ENCODE measurements around the gene XCR1.
A peak's percentile ranks its signal among the peaks of the same experiment; 100 is the strongest.
"Not testable (repeated sequence)": the region's sequence is repeated elsewhere in the genome, so short reads cannot be mapped to it uniquely, and the experiment has no call there.

The XCR1 gene, protein sequence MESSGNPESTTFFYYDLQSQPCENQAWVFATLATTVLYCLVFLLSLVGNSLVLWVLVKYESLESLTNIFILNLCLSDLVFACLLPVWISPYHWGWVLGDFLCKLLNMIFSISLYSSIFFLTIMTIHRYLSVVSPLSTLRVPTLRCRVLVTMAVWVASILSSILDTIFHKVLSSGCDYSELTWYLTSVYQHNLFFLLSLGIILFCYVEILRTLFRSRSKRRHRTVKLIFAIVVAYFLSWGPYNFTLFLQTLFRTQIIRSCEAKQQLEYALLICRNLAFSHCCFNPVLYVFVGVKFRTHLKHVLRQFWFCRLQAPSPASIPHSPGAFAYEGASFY

GRCh38 chr3:46027021-46027705 is at the start of gene XCR1:
XCR1 (minus strand) TSS chr3:46027483; CDS start chr3:46021947, 5,536 bp downstream.
- no peak for DNase-seq

GRCh38 chr3:46076606-46077005 is 49.3 kb upstream of the XCR1 start:
- DNase-seq, result no peak

- no peak for DNase-seq
Observed at GRCh38 chr3:46075816-46076215, 48.5 kb upstream of the XCR1 start.

GRCh38 chr3:46071222-46071858 is 44.1 kb upstream of the XCR1 start:
- DNase-seq, result no peak

DNA sequence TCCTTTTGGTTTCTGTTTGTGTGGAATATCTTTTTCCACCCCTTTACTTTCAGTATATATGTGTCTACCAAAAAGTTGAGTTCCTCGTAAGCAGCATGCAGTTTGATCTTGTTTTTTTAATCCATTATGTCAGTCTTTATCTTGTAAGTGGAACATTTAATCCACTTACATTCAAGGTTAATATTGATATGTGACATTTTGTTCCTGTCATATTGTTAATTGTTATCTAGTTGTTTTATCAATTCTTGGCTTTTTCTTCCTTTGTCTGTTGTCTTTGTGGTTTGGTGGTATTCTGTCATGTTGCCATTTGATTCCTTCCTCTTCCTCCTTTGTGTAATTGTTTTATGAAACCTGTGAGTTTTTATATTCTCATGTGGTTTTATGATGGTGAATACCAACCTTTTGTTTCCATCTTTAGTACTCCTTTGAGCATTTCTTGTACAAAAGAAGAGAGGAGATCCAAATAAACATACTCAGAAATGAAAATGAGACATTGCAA is 43.4 kb upstream of the XCR1 start:
- DNase-seq, result no peak

DNA sequence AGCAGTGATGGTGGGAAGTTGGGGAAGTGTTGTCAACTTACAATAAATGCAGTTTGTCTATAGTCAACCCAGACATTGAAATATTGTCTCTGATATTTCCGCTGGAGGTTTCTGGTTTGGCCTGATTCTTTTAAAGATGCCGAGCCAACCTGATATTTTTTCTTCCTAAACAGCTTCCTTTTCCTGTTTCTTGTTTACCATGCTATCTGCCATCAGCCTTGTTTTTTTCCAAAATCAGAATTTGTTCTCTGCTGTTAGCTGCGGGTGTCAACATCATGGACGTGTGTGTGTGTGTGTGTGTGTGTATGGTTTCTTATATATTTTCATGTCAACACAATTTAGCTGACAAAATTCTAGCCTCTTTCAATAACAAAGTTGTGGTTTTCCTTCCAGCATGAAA is 41.2 kb upstream of the XCR1 start:
- peak; percentile 15 for DNase-seq

DNA sequence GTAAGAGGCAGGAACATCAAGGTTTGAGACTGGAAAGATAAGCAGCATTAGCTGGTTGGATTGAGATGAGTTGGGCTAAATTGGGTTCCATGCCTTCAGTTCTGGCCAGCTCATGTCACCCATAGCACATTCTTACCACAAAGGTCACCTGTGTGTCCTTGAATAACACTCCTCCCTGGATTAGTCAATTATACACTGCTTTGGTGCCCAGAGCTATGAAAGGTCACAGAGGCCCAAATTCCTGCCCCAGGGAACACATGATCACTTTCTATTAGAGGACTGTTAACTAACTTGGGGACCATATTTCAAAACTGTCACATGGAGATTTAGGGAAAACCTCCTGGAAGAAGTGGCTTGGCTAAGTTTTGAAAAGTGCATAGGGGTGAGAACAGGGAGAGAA is 40.1 kb upstream of the XCR1 start:
- no peak for DNase-seq

- no peak for DNase-seq
Observed at GRCh38 chr3:46065750-46066256, 38.5 kb upstream of the XCR1 start.

GRCh38 chr3:46065294-46065705 is 38.0 kb upstream of the XCR1 start:
- peak; percentile 79 for DNase-seq

DNA sequence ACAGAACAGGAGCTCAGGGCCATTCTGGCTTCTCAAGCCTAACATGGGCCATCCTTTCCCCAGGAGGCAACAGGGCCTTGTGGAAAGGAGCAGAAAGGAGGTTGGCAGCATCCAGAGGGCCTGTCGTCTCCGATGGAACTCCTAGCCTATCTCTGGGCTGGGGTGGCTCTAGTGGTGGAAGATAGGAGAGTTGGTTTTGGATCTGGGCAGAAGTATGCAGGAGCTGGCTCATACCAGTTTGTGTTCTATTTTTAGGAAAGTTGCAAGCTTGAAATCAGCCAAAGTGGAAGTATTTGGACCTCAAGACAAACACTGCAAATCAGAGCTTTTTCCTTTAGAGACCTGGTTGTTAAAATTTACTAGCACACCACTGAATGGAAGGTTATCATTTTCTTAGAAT is 35.4 kb upstream of the XCR1 start:
- DNase-seq, result no peak

- DNase-seq, result no peak
Observed at GRCh38 chr3:46061887-46062286, 34.6 kb upstream of the XCR1 start.

DNA sequence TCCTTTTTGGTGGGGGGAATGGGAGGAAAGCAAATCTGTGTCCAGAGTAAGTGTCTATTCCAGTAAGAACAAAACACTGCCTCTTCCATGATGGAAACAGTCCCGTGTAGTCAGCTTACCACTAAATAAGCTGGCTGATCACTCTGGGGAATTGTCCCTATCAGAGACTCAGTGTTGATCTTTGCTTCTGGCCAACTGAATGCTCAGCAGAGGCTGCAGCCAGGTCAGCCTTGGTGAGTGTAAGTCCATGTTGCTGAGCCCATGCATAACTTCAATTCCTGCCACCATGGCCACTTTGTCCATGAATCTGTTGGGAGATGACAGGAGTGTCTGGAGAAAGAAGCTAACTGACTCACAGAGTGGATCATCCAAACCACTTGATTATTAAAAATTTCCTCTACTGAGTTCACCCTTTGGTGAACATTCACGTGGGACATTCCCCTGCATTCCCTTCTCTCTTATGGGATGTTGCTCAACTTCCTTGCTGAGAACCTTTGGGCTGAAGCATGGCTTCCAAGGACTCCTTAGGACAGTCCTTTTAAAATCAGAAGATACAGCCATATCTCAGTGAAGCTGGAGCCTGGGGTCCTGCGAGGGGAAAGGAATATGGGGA is 33.9 kb upstream of the XCR1 start:
- DNase-seq, result no peak

GRCh38 chr3:46060551-46060950 is 33.3 kb upstream of the XCR1 start:
- no peak for DNase-seq

- DNase-seq, result no peak
Observed at GRCh38 chr3:46059432-46059831, 32.1 kb upstream of the XCR1 start.

GRCh38 chr3:46058981-46059380 is 31.7 kb upstream of the XCR1 start:
- no peak for DNase-seq

- DNase-seq, result no peak
Observed at GRCh38 chr3:46057716-46058115, 30.4 kb upstream of the XCR1 start.

GRCh38 chr3:46056686-46057085 is 29.4 kb upstream of the XCR1 start:
- no peak for DNase-seq

DNA sequence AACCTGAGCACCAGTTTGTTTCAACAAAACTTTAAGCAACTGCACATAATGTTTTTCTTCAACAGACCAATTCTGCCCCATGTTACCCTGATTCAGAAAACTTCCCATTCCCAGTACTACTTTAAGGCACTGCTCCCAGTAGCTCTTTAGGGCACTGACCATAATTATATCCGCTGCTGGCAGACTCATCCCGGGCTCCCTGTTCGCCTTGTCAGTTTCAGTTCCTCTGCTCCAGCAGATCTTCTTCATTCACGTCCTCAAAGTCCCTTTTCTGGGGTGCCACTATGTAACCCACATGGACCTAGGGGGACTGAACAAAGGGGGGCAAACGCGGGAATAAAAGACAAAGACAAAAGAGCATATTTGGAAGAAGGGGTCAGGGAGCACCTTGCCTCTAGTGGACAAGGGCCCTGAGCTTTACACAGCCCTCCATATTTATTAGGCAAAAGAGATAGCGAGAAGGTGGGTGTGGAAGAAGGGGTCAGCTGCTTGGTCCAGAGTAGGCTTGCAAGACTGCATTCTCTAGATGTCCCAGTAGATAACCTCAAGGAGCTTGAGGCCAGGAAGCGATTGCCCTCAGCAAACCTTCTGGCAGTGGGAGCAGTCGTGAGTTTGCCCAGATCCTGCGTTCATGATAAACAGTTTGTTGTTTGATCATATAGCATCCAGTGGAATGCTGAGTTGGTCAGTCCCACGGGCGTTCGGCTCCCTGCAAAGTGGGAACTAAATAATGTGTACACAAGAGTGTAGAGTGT is 26.7 kb upstream of the XCR1 start:
- DNase-seq, result not testable (repeated sequence)

DNA sequence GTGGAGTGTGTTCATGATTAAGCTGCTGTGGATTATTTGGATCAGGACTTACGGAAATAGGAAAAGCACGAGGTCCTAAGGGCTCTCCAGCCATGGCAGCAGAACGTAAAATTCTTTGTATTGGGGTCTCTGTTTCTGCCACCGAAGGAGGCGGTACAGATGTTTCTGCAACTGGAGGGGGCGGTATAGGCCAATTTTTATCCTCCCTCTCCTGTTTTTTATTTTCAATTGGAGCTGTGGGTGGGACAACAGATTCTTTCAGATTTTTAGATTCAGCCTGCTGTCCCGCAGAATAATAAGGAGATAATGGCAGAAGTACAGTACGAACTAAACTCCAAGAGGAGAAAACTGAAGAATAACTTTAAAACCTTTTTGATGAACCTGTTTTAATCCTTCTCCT is 26.0 kb upstream of the XCR1 start:
- not testable (repeated sequence) for DNase-seq

- no peak for DNase-seq
Observed at GRCh38 chr3:46052531-46052930, 25.2 kb upstream of the XCR1 start.

- no peak for DNase-seq
Observed at GRCh38 chr3:46049093-46049492, 21.8 kb upstream of the XCR1 start.

- DNase-seq, result peak; percentile 51
Observed at GRCh38 chr3:46046231-46046630, 18.9 kb upstream of the XCR1 start.

All from CD4-positive, alpha-beta T cell treated with Interleukin-17A for 4 hours (primary cell).